ENCODE data around the gene C10orf90.

The C10orf90 gene

GRCh38 chr10:126670056-126670894, at the start of gene C10orf90:
Gene C10orf90, minus strand, starts transcription at chr10:126670693. Its CDS starts 213 bp downstream, at chr10:126670480.
- no peak for DNase-seq (ENCODE audit: low read depth, low spot score)

DNA sequence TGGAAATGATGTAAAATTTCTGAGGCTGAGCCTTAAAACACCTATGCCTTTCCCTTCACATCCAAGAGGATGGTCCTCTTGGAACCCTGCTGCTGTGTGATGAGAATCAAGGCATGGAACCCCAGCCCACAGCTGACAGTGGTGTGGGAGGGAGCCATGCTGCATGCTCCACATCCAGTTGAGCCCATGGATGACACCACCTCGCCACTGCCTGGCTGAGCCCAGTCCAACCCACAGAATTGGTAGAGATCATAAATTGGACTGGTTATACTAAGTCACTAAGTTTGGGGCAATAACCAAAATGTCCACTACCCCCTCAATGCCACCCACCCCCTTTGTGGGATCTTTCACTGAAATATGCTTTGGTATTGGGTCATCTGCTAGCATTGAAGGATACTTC, 45.9 kb upstream of the C10orf90 start:
- DNase-seq (ENCODE audit: low read depth, low spot score), result no peak

GRCh38 chr10:126713594-126713993, 43.1 kb upstream of the C10orf90 start:
- no peak for DNase-seq (ENCODE audit: low read depth, low spot score)

DNA sequence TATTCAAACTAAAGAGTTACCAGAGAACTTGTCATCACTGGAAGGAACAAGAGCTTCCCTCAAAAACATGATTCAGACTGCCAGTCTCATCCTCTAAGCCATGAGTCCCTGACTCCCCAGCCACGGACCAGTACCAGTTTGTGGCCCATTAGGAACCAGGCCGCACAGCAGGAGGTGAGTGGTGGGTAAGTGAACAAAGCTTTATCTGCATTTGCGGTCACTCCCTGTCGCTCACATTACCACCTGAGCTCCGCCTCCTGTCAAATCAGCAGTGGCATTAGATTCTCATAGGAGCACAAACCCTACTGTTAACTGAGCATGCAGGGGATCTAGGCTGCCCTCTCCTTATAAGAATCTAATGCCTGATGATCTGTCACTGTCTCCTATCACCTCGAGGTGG, 42.2 kb upstream of the C10orf90 start:
- DNase-seq (ENCODE audit: low read depth, low spot score), result no peak

- DNase-seq (ENCODE audit: low read depth, low spot score), result no peak
Observed at GRCh38 chr10:126705951-126706565, 35.6 kb upstream of the C10orf90 start.

DNA sequence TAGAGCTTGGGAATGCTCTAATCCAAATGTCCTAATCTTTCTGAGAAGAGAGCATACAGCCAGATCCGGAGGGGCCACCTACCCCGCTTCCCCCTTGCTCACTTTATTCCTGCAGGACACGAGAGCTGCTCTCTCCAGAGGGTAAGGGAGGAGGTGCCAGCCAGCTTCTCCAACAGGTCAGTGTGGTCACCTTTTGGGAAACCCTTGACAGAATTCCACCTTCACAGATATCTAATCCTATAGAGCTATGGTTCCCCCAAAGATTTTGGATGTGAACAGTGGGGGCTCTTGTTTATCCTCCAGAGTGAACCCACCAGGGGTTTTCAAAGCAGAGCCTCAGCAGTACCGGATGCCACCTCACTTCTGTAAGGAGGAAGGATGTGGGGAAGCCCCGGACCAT, 34.6 kb upstream of the C10orf90 start:
- DNase-seq (ENCODE audit: low read depth, low spot score), result no peak

DNA sequence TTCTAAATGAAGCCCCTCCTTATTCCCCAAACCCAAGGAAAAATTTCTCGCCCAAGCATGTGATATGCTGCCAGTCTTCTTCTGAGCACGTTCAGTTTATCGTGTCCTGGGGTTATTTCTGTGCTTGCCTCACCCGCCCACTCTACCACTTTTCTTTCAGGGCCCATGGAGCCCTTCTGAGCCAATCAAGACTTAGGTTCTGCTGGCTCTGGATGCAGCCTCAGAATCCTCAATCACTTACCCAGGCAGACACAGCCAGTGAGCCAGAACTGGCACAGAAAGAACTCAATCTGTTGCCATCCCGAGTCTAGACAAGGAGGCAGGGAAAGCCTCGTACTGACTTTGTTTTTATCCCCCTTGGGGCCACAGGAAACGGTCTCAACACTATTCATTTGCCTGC, 34.2 kb upstream of the C10orf90 start:
- no peak for DNase-seq (ENCODE audit: low read depth, low spot score)

GRCh38 chr10:126702181-126702580, 31.7 kb upstream of the C10orf90 start:
- no peak for DNase-seq (ENCODE audit: low read depth, low spot score)

GRCh38 chr10:126701526-126701925, 31.0 kb upstream of the C10orf90 start:
- DNase-seq (ENCODE audit: low read depth, low spot score), result no peak

DNA sequence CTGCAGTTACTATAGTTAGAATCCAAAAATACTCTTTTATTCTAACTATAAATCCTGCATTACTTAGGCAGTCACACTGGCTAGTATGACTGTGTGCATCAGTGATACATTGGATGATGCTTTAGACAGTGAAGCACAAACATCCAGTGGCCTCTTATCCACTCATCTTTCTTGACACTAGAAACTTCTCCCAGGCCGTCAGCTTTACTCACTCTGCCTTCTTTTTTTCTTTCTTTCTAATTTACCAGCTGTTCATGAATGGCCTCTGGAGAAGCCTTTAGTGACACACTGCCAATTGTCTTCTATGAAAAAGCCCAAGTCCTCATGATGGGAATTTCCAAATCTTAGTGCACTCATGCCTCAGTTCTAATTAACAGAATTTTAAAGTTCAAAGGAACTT, 26.2 kb upstream of the C10orf90 start:
- DNase-seq (ENCODE audit: low read depth, low spot score), result no peak

- no peak for DNase-seq (ENCODE audit: low read depth, low spot score)
Observed at GRCh38 chr10:126691456-126691855, 21.0 kb upstream of the C10orf90 start.

DNA sequence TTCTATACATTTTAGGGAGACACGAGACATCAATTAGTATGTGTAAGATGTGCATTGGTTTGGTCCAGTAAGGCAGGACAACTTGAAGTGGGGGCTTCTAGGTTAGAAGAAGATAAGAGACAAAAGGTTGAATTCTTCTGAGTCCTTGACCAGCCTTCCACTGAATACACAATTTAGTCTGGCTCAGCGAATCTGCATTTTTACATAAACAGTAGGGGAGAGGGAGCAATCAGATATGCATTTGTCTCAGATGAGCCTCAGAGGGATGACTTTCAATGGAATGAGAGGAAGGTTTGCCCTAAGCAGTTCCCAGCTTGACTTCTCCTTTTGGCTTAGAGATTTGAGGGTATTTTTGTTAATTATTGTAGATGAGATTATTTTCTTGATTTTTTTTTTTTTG, 20.0 kb upstream of the C10orf90 start:
- no peak for DNase-seq (ENCODE audit: low read depth, low spot score)

DNA sequence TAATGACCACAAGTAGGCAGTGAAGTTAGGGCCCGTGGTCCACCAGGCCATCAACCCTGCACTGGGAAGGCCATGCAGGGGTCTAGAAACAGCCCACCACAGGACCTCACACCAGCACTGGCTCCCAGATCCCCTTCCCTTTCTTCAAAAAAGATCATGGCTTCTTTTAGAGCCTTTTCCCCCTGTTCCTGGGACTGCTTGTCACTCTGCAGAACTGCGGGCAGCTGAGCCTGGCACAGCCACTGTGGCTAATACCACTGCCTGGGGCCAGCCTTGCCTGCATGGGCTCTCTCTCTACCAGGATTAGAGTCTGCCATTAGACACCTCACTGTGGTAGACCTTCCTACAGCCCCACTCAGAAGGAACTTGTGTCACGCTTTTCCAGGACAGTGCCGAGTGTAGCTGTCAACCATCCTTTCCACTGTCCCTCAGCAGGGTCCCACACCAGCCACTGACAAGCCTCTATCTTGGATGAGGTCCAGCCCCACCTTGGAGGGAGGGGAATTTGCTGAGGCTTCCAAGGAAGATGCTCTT, 19.0 kb upstream of the C10orf90 start:
- no peak for DNase-seq (ENCODE audit: low read depth, low spot score)

DNA sequence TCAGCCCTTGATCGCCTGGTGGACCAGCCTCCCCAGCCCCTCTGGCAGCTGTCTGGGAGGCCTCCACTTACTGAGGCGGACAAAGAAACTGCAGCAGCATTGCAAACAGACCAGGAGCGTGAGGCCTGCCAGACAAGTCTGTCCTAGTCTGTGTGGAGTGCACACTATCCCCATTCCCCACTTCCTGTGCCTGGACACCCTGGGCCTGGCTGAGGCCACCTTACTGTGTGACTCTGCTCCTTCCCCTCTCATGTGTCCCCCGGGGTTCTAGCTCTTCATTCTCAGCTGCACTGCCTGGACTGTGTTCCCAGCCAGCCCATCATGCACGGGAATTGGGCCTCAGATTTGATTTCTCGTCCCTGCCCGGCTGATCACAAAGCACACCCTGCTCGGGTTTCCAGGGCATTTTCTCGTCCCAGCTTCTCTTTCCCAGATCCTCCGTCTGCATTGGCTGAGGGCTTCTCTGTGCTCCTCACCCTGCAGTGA, 16.7 kb upstream of the C10orf90 start:
- DNase-seq (ENCODE audit: low read depth, low spot score), result no peak

DNA sequence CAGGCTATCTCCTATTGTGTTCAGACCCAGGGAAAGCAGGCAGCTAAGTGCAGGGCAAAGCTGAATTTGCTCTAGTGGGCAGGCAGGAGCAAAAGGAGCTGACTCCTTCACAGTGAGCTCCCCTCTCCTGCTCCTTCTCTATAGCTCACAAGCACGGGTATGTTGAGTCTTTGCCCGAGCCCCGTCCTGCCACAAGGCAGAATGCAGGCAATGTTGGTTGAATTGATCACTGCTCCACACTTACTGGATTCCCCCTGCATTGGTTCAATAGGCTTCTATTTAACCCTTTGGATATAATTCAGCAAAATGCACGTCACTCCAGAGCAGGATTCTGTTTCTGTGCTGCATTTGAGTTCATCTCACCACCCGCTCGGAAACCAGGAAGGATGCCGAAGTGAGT, 16.2 kb upstream of the C10orf90 start:
- no peak for DNase-seq (ENCODE audit: low read depth, low spot score)

DNA sequence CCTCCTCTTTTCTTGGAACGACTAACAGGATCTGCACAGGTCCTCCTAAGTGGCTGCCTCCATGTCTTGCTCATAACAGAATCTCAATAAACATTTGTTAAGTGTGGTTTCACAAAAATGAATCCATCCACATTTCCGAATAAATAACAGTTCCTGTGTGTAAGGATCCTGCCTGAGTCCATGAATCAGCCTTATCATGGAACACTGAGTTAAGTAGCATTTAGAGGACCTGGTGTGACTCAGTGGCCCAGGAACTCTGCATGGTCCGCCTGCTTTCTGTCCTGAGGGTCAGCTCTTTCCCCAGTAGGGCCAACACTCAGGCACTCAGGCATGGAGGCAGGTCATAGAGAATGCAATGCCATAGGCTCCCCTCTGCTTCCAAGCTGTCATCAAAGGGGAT, 15.8 kb upstream of the C10orf90 start:
- DNase-seq (ENCODE audit: low read depth, low spot score), result no peak

- no peak for DNase-seq (ENCODE audit: low read depth, low spot score)
Observed at GRCh38 chr10:126685756-126686155, 15.3 kb upstream of the C10orf90 start.

DNA sequence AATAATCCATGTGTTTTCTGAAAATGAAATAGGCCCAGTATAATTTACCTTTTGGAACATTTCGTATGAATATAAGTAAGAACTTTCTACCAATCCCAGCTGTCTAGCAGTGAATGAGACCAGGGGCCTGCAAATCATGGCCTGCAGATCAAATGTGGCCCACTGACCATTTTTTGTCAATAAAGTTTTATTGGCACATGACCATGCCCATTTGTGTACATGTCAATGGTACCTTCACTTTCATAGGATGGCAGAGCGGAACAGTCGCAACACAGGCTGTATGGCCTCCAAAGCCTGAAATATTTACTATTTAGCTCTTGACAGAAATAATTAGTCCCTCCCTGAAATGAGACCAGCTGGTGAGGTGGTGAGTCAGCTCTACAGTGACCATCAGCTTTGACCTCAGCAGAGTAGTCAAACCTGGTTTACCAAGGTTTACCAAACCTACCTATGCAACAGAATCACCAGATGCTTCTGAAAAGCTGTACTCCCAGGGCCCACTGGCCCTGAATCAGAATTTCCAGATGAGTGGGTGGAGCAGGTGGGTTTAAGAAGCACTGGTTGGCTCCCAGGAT, 13.8 kb upstream of the C10orf90 start:
- DNase-seq (ENCODE audit: low read depth, low spot score), result no peak

DNA sequence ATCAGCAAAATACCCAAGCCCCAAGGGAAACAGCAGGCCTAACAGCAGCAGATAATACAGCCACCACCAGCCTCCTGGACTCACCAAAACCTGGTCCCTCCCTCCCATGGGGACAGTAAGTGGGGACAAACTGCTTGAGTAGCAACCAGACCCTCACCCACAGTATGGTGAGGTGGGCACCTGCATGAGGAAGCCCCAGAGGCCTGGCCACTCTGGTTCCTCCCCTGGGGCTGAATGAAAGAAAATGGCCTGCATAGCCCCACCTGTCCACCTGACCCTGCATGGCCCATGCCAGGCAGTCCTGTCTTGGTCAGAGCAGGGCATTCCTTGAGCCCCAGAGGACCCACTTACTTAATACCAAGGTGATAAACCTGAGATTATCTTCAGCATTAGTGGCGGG, 13.0 kb upstream of the C10orf90 start:
- no peak for DNase-seq (ENCODE audit: low read depth, low spot score)

DNA sequence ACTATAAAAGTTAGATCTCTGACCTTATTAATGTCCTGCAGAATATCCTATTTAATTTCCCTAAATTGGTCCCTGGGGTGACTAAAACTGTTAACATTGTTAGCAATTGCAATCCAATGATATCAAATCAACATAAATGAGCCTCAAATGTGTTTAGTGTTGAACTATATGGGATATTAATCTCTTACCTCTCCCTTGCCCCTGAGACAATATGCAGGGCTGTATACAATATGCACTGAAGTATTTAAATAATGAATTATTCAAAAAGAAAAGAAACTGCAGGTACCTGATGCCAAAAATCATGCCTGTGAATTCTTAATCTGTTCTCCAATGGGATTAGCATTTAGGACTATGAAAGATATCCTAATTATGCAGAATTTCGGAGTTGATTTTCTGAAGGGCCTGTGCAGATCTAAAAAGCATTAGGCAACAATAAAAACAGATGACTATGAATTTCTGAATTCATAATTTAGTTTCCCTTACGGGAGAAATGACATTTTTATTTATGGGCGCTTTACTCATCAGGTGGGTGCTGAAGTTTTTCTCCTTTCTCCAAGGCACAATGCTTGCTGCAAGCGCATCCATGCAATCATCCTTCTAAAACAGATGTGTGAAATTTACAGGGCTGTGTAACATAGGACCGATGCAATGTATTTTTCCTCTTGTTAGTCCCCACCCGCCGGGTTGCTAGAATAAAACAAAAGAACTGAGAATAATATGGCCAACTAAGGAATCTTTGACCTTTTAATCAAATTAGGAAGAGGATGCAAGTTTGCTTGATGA, 5.4 kb upstream of the C10orf90 start:
- no peak for DNase-seq (ENCODE audit: low read depth, low spot score)

DNA sequence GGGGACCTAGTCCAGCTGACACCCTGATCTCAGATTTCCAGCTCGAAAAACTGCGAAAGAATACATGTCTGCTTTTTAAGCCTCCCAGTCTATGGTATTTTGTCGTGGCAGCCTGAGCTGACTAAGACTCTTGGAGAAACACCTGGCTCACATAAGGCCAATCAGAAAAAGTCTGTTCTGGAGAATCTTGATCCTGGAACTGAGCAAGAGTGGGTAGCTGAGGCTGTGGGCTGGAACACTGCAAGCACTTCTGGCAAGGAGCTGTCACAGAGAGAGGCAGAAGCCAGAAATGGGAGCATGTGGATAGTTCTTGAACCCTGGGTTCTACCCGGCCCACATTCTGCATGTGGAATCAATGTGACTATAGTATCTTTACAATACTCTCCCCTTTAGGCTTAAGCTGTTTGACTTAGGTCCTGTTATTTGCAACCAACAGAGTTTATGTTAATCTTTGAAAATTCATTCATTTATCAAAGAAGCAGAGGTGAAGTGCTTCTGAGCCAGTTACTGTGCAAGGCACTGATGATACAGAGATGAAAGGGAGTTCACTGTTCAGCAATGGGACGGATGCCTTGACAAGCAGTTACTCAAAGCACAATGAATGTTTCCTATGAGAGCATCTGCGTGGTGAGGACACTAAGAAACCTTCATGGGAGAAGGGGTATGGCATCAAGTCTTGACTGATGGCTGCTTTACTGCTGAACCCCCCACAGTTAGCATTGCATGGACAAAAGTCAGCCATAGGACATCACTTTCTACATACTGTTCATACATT, 4.4 kb upstream of the C10orf90 start:
- DNase-seq (ENCODE audit: low read depth, low spot score), result no peak

All from activated CD4-positive, CD25-positive, alpha-beta regulatory T cell treated with anti-CD3 and anti-CD28 coated beads, Interleukin-2, amount 50 U/mL, for 16 hours (primary cell).